HG03108 (cell line): ENCODE data around the gene WDR35.

Experiments
- ATAC-seq: cut with Tn5 transposase; IDR thresholded peaks from one replicate; pipeline ENCODE4 v1.9.1; 2021; ENCODE audit warnings: moderate library complexity; ENCODE audit not compliant: unreplicated experiment

The WDR35 gene

DNA sequence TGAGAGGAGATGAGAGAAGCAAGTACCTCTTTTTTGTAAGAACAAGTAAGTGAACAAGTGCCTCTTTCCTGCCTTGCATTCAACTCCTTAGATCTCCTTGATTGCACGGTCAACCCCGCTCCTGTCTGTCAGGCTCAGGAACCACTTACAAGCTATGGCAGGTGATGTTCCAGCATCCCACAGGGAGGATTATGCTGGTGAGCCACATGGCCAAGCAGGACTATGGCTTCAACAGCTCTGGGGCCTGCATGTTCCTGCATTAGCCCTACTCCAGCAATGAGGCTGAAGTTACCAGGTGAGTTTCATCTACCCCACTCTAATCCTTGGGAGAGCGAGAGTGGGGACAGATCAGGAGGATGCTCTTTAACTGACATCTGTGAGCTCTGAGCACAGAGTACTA lies 117.6 kb downstream of the WDR35 start:
- no peak for ATAC-seq

DNA sequence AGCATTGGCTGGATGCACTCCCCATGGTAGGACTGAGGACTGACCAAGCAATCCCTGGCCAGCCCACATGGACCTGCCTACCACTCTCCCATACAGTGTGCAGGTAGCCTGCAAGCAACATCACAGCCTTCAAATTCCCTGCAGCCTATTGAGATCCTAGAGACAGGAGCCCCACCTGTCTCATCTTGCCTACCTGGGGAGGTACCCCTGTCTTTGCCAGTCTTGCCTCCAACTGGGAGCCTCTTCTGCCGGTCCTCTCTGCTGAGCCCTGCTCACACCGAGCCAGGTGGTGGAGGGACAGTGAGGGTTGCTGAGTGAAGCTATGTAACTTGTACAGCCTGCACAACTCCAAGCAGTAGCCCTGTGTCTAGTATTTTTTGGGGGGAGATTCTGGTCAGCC lies 118.1 kb downstream of the WDR35 start:
- ATAC-seq: no peak

DNA sequence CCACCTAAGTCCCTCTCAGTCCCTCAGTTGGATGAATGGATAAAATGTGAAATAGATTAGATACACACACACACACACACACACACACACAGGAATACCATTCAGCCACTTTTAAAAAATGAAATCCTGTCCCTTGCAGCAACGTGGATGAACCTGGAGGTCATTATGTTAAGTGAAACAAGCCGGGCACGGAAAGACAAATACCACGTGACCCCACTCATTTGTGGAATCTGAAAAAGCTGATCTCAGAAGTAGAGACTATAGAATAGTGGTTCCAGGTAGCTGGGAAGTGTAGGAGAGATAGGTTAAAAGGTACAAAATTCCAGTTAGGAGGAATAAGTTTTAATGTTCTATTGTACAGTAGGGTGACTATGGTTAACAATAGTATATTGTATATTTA lies 119.1 kb downstream of the WDR35 start:
- no peak for ATAC-seq

- ATAC-seq: peak; percentile 75
Measured at GRCh38 chr2:19868701-19869580, 121.0 kb downstream of the WDR35 start.

DNA sequence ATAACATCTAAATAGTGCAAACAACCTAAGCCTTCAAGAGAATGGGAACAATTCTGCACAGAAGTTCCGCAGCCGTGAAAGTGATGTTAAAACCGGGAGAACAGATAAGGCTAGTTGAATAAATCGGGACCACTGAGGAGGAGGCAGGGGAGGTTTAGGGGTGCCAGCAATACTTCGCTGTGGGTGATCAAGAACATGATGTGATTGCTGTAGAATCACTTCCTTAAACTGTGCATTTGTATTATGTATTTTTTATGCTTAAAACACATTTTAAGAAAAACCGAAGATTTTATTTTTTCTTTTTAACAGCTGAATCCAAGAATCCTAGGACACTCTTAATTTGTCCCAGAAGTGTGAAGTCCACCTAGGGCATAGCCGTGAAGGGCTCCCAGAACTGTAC lies 121.7 kb downstream of the WDR35 start:
- ATAC-seq: no peak

DNA sequence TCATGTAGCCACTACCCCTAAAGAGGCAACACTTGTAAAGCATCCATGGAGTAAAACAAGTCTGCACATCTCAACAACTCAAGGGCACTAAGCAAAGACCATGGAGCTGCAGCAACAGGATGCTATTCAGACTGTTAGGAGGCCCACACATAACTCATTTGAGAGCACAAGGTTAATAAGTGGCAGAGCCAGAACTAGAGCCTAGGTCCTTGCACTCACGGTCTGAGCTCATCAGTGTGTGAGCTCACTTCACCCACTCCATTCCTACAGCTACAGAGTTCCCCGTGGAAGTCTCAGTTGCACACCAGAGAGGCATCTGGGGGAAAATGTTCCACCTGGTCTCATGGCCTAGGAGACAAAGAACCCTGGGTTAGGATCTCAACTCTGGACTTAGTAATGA lies 123.1 kb downstream of the WDR35 start:
- ATAC-seq: no peak

DNA sequence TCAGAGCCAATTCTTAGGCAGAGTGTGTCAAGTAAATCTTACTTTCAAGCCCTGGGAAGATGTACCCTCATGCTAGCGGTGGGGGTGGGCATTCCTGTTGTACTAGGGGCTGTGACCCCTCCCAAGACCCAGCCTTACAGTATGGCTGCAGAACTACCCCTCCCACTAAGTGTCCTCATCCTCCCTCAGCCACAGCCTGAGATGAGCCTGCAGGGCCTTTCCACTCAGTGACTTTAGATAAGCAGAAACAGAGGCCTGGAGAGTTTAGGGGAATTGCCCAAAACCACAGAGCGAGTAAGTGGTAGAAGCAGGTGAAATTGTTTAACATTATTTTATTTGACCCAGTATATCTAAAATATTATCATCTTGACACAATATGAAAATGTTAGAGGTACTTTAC lies 124.8 kb downstream of the WDR35 start:
- ATAC-seq: no peak

DNA sequence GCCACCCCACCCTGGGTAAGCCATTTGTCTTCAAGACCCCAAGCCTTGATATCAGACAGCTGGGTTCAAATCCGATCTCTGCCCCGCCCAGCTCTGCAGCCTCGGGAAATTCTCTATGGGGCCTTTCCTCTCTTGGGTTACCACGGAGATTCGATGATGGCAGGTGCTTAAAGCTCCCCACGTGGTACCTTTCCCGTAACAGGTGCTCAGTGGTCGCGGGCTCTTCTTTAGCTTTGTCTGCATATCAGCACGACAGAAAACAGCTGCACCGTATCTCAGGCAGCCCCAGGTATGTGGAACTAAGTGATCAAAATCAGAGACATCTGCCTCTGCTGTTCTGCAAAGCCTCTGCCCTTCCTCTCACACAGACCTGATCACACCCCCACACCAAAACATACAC lies 125.5 kb downstream of the WDR35 start:
- no peak for ATAC-seq

DNA sequence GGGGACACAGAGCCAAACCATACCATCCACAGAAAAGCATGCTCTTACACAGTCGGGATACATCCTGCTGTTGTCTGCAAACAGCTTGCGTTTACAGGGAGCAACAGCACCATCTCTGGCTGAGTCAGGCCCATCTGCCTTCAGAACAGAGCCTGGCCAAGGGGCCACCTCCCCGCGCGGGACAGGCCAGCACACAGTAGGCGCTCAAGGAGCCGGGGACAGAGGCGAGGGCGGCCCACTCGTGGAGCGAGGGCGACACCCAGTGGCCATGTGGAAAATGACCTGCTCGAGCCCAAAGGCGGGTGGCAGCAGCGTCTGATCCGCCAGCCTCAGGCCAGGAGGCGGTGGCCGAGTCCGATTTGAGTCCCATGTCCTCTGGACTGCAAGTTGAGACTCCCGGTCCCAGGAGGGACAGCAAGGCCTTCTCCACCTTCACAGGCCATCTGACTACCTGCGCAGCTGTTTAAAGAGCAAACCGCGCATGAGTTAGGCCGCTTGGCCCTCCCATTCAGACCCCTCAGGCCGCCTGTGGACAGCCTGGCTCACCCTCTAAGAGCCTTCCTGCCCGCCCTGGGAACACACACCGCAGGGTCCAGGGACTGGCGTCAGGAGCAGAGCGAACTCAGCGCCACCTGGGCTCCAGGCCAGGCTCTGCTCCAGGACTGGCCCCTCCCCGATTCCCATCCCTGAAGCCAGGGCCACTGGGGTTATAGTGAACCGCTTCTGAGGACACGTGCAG lies 126.4 kb downstream of the WDR35 start:
- ATAC-seq: peak; percentile 64

DNA sequence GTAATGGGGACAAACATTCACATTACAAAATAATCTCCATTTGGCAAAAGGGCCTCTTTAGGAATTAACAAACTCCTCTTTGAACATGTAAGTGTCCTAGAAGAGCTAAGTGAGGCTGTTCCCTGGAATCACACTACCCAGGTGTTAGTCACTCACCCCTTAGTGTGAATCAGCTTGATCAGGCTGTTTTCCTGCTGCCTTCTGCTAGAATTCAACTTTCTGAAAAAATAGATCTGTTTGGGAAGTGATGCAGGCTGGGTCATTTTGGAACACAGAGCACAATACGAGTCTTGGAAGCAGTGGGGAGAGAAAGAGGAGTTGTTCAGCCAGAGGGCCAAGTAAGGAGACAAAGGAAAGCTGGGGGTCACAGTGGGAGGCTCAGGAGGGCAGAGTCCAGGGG lies 128.1 kb downstream of the WDR35 start:
- no peak for ATAC-seq
